GM23338 (cell line): Measurements from ENCODE around the gene TNS4. TPM values are rescaled to one million over a fixed set of nuclear protein-coding genes. Genes with fewer than 3 reads are reported as not detected.

Experiments
- ATAC-seq: fragments of 200-7000 bp; cut with Tn5 transposase; 3 replicates; pipeline ENCODE4 v1.9.1; 2020
- DNase-seq: peaks from one replicate; pipeline ENCODE4 v3.0.0-alpha.2; 2015; ENCODE audit warnings: low spot score
- H2AFZ ChIP-seq: fragments of 200-600 bp; sonication (generic); 2 replicates; pipeline ENCODE4 v1.8.0; 2016; ENCODE audit warnings: antibody characterized with exemption, mild to moderate bottlenecking, moderate library complexity
- H3F3A ChIP-seq: fragments of 200-600 bp; sonication (generic); replicated peaks from 2 replicates; pipeline ENCODE4 v1.8.0; 2017; ENCODE audit warnings: antibody characterized with exemption, mixed run types, low read depth
- H3K27ac ChIP-seq: fragments of 200-600 bp; sonication (generic); 2 replicates; pipeline ENCODE4 v1.6.1; 2016; ENCODE audit warnings: low read depth
- H3K27me3 ChIP-seq: fragments of 200-600 bp; sonication (generic); 2 replicates; pipeline ENCODE4 v1.8.0; 2016; ENCODE audit warnings: mild to moderate bottlenecking, mixed run types, moderate library complexity; ENCODE audit not compliant: insufficient read depth
- H3K36me3 ChIP-seq: fragments of 200-600 bp; sonication (generic); 2 replicates; pipeline ENCODE4 v1.8.0; 2016; ENCODE audit warnings: mild to moderate bottlenecking; ENCODE audit not compliant: insufficient read depth
- H3K4me1 ChIP-seq: fragments of 200-600 bp; sonication (generic); 2 replicates; pipeline ENCODE4 v1.8.0; 2016; ENCODE audit warnings: mild to moderate bottlenecking, moderate library complexity; ENCODE audit not compliant: insufficient read depth
- H3K4me2 ChIP-seq: fragments of 200-600 bp; sonication (generic); 2 replicates; pipeline ENCODE4 v1.7.1; 2017; ENCODE audit warnings: mixed run types
- H3K4me3 ChIP-seq: fragments of 200-600 bp; sonication (generic); 2 replicates; pipeline ENCODE4 v1.6.1; 2016; ENCODE audit warnings: mixed run types
- H3K79me2 ChIP-seq: fragments of 200-600 bp; sonication (generic); replicated peaks from 2 replicates; pipeline ENCODE4 v1.8.0; 2017; ENCODE audit warnings: mild to moderate bottlenecking; ENCODE audit not compliant: insufficient read depth
- H3K9me2 ChIP-seq: fragments of 200-600 bp; sonication (generic); 2 replicates; pipeline ENCODE4 v1.8.0; 2017; ENCODE audit not compliant: insufficient read depth
- H4K20me1 ChIP-seq: fragments of 200-600 bp; sonication (generic); replicated peaks from 2 replicates; pipeline ENCODE4 v1.8.0; 2017; ENCODE audit warnings: mild to moderate bottlenecking; ENCODE audit not compliant: insufficient read depth
- H3K27ac Mint-ChIP-seq: 2 replicates; pipeline ENCODE4 v1.8.0; 2020; ENCODE audit warnings: inconsistent platforms, mild to moderate bottlenecking, moderate library complexity, mixed read lengths
- H3K27me3 Mint-ChIP-seq: 3 replicates; pipeline ENCODE4 v1.8.0; 2022; ENCODE audit warnings: low read depth, mild to moderate bottlenecking, moderate library complexity, mixed read lengths, inconsistent platforms; ENCODE audit not compliant: insufficient read depth, poor library complexity
- H3K36me3 Mint-ChIP-seq: 3 replicates; pipeline ENCODE4 v1.8.0; 2021; ENCODE audit warnings: low read depth, mild to moderate bottlenecking, inconsistent platforms, moderate library complexity, mixed read lengths
- H3K4me1 Mint-ChIP-seq: 3 replicates; pipeline ENCODE4 v1.8.0; 2020; ENCODE audit warnings: mild to moderate bottlenecking, inconsistent platforms, mixed read lengths
- H3K4me3 Mint-ChIP-seq: 3 replicates; pipeline ENCODE4 v1.8.0; 2021; ENCODE audit warnings: moderate library complexity, mild to moderate bottlenecking, inconsistent platforms, mixed read lengths
- H3K9me3 Mint-ChIP-seq: 3 replicates; pipeline ENCODE4 v1.8.0; 2020; ENCODE audit warnings: moderate library complexity, mild to moderate bottlenecking, inconsistent platforms, mixed read lengths
- CREB1 ChIP-seq: fragments of 250-450 bp; sonication (Bioruptor Pico); IDR thresholded peaks from 2 replicates; pipeline ENCODE4 v1.5.0; 2020; ENCODE audit warnings: low read depth, mild to moderate bottlenecking, moderate library complexity
- EZH2 ChIP-seq: fragments of 200-600 bp; sonication (generic); IDR thresholded peaks from one replicate; pipeline ENCODE4 v1.8.0; 2017; ENCODE audit warnings: antibody characterized with exemption, mild to moderate bottlenecking, low read depth; ENCODE audit not compliant: unreplicated experiment
- EZH2phosphoT487 ChIP-seq: fragments of 200-600 bp; sonication (generic); IDR thresholded peaks from one replicate; pipeline ENCODE4 v1.8.1; 2018; ENCODE audit warnings: antibody characterized with exemption; ENCODE audit not compliant: unreplicated experiment
- JUNB ChIP-seq: IDR thresholded peaks from one replicate; pipeline ENCODE4 v1.6.1; 2016; ENCODE audit warnings: antibody characterized with exemption; ENCODE audit not compliant: unreplicated experiment
- NANOG ChIP-seq: IDR thresholded peaks from 2 replicates; pipeline ENCODE4 v1.6.1; 2016; ENCODE audit warnings: antibody characterized with exemption, borderline replicate concordance
- POLR2AphosphoS5 ChIP-seq: IDR thresholded peaks from 2 replicates; pipeline ENCODE4 v1.6.1; 2016; ENCODE audit warnings: antibody characterized with exemption, low read depth
- STAT1 ChIP-seq: IDR thresholded peaks from one replicate; pipeline ENCODE4 v1.6.1; 2016; ENCODE audit warnings: antibody characterized with exemption; ENCODE audit not compliant: unreplicated experiment
- ZNF114 ChIP-seq: fragments of 250-450 bp; sonication (Bioruptor Pico); IDR thresholded peaks from 2 replicates; pipeline ENCODE4 v1.5.0; 2020; ENCODE audit warnings: mild to moderate bottlenecking, moderate library complexity
- ZNF331 ChIP-seq: fragments of 250-450 bp; sonication (Bioruptor Pico); IDR thresholded peaks from 2 replicates; pipeline ENCODE4 v1.5.0; 2020; ENCODE audit warnings: low read depth, mild to moderate bottlenecking, moderate library complexity
- polyA plus RNA-seq: library from polyadenylated mRNA; unstranded; fragments of >200 nt; fragmentation: Nextera tagmentation; extraction: Ambion mirVana; gene quantifications from 2 replicates; pipeline ENCODE4 v1.2.1, GENCODE V29; 2016
- total RNA-seq: library from RNA; depleted of rRNA; stranded (reverse); fragments of >200 nt; shearing (Covaris generic); gene quantifications from 2 replicates; pipeline ENCODE4 v1.2.3, GENCODE V29; 2014
- TF ChIP-seq, protein P1 (sequence below): IDR thresholded peaks from 2 replicates; pipeline ENCODE4 v1.6.1; 2016; ENCODE audit warnings: antibody characterized with exemption
- TF ChIP-seq, protein P2 (sequence below): IDR thresholded peaks from one replicate; pipeline ENCODE4 v1.6.1; 2018; ENCODE audit warnings: antibody characterized with exemption; ENCODE audit not compliant: unreplicated experiment
- TF ChIP-seq, protein P3 (sequence below): fragments of 250-450 bp; sonication (Bioruptor Pico); IDR thresholded peaks from 2 replicates; pipeline ENCODE4 v1.5.0; 2020; ENCODE audit warnings: mild to moderate bottlenecking, moderate library complexity
- TF ChIP-seq, protein P4 (sequence below), 2 experiments: fragments of 200-600 bp in 1 of 2; sonication (generic) in 1 of 2; conservative IDR thresholded peaks; 2 replicates each; pipeline versions ENCODE4 v1.5.1 to v1.6.1; 2016 to 2017; ENCODE audit warnings: antibody characterized with exemption in 2 of 2, low read depth in 2 of 2, mild to moderate bottlenecking in 2 of 2, moderate library complexity in 1 of 2

TNS4 gene
- total and polyA plus RNA-seq, 2 experiments from 2014 or later: 0.31 to 4.9 TPM

DNA sequence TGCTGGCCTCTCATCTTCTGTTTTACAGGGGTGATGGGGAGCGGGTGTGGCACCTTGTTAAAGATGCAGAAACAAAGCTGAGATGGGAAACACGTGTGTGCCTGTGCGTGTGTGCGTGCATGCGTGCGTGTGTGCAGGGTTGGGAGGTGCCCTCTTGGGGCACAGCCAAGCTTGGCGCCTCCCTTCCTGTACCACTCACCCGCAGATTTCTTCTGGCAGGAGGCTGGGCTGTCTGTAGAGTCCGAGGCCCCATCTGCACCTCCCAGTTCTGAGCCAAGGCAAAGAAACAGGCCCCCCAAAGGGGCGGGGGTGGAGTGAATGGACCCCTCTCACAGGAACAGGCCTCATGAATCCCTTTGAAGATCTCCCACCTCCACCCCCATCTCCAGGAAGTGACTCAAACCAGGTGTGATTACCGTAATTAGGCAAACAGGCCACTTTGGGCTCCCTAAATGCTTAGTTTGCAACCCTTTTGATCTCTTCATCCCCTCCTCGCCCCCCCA is 20.9 kb downstream of the TNS4 start:
- no peaks in the 10 kb centered on the region for H3K36me3 ChIP-seq
- peaks cover 3% of the 10 kb centered on the region; the same call in 1 of the 3 replicates for H3K36me3 Mint-ChIP-seq
- peaks cover 5% of the 10 kb centered on the region for H3K9me3 Mint-ChIP-seq
- no peak overlapping the region for H3K4me3 Mint-ChIP-seq
- peak overlapping the region; percentile 56; the same call in 1 of the 2 replicates for H2AFZ ChIP-seq
- no peak overlapping the region for H3K4me3 ChIP-seq
- no peak overlapping the region for H3K4me2 ChIP-seq
- TF ChIP-seq EZH2 (no peak), ZNF114 (no peak), JUNB (no peak), POLR2AphosphoS5 (no peak), EZH2phosphoT487 (no peak), CREB1 (CRISPR knock-in tag) (no peak), ZNF331 (CRISPR knock-in tag) (no peak), NANOG (no peak), STAT1 (no peak)
- TF ChIP-seq, protein P1, sequence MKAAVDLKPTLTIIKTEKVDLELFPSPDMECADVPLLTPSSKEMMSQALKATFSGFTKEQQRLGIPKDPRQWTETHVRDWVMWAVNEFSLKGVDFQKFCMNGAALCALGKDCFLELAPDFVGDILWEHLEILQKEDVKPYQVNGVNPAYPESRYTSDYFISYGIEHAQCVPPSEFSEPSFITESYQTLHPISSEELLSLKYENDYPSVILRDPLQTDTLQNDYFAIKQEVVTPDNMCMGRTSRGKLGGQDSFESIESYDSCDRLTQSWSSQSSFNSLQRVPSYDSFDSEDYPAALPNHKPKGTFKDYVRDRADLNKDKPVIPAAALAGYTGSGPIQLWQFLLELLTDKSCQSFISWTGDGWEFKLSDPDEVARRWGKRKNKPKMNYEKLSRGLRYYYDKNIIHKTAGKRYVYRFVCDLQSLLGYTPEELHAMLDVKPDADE: no peak
- TF ChIP-seq, protein P2, sequence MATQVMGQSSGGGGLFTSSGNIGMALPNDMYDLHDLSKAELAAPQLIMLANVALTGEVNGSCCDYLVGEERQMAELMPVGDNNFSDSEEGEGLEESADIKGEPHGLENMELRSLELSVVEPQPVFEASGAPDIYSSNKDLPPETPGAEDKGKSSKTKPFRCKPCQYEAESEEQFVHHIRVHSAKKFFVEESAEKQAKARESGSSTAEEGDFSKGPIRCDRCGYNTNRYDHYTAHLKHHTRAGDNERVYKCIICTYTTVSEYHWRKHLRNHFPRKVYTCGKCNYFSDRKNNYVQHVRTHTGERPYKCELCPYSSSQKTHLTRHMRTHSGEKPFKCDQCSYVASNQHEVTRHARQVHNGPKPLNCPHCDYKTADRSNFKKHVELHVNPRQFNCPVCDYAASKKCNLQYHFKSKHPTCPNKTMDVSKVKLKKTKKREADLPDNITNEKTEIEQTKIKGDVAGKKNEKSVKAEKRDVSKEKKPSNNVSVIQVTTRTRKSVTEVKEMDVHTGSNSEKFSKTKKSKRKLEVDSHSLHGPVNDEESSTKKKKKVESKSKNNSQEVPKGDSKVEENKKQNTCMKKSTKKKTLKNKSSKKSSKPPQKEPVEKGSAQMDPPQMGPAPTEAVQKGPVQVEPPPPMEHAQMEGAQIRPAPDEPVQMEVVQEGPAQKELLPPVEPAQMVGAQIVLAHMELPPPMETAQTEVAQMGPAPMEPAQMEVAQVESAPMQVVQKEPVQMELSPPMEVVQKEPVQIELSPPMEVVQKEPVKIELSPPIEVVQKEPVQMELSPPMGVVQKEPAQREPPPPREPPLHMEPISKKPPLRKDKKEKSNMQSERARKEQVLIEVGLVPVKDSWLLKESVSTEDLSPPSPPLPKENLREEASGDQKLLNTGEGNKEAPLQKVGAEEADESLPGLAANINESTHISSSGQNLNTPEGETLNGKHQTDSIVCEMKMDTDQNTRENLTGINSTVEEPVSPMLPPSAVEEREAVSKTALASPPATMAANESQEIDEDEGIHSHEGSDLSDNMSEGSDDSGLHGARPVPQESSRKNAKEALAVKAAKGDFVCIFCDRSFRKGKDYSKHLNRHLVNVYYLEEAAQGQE: no peak
- TF ChIP-seq, protein P3, sequence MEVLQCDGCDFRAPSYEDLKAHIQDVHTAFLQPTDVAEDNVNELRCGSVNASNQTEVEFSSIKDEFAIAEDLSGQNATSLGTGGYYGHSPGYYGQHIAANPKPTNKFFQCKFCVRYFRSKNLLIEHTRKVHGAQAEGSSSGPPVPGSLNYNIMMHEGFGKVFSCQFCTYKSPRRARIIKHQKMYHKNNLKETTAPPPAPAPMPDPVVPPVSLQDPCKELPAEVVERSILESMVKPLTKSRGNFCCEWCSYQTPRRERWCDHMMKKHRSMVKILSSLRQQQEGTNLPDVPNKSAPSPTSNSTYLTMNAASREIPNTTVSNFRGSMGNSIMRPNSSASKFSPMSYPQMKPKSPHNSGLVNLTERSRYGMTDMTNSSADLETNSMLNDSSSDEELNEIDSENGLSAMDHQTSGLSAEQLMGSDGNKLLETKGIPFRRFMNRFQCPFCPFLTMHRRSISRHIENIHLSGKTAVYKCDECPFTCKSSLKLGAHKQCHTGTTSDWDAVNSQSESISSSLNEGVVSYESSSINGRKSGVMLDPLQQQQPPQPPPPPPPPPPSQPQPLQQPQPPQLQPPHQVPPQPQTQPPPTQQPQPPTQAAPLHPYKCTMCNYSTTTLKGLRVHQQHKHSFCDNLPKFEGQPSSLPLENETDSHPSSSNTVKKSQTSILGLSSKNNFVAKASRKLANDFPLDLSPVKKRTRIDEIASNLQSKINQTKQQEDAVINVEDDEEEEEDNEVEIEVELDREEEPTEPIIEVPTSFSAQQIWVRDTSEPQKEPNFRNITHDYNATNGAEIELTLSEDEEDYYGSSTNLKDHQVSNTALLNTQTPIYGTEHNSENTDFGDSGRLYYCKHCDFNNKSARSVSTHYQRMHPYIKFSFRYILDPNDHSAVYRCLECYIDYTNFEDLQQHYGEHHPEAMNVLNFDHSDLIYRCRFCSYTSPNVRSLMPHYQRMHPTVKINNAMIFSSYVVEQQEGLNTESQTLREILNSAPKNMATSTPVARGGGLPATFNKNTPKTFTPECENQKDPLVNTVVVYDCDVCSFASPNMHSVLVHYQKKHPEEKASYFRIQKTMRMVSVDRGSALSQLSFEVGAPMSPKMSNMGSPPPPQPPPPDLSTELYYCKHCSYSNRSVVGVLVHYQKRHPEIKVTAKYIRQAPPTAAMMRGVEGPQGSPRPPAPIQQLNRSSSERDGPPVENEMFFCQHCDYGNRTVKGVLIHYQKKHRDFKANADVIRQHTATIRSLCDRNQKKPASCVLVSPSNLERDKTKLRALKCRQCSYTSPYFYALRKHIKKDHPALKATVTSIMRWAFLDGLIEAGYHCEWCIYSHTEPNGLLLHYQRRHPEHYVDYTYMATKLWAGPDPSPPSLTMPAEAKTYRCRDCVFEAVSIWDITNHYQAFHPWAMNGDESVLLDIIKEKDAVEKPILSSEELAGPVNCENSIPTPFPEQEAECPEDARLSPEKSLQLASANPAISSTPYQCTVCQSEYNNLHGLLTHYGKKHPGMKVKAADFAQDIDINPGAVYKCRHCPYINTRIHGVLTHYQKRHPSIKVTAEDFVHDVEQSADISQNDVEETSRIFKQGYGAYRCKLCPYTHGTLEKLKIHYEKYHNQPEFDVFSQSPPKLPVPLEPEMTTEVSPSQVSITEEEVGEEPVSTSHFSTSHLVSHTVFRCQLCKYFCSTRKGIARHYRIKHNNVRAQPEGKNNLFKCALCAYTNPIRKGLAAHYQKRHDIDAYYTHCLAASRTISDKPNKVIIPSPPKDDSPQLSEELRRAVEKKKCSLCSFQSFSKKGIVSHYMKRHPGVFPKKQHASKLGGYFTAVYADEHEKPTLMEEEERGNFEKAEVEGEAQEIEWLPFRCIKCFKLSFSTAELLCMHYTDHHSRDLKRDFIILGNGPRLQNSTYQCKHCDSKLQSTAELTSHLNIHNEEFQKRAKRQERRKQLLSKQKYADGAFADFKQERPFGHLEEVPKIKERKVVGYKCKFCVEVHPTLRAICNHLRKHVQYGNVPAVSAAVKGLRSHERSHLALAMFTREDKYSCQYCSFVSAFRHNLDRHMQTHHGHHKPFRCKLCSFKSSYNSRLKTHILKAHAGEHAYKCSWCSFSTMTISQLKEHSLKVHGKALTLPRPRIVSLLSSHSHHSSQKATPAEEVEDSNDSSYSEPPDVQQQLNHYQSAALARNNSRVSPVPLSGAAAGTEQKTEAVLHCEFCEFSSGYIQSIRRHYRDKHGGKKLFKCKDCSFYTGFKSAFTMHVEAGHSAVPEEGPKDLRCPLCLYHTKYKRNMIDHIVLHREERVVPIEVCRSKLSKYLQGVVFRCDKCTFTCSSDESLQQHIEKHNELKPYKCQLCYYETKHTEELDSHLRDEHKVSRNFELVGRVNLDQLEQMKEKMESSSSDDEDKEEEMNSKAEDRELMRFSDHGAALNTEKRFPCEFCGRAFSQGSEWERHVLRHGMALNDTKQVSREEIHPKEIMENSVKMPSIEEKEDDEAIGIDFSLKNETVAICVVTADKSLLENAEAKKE (CRISPR knock-in tag): no peak
- TF ChIP-seq, protein P4, sequence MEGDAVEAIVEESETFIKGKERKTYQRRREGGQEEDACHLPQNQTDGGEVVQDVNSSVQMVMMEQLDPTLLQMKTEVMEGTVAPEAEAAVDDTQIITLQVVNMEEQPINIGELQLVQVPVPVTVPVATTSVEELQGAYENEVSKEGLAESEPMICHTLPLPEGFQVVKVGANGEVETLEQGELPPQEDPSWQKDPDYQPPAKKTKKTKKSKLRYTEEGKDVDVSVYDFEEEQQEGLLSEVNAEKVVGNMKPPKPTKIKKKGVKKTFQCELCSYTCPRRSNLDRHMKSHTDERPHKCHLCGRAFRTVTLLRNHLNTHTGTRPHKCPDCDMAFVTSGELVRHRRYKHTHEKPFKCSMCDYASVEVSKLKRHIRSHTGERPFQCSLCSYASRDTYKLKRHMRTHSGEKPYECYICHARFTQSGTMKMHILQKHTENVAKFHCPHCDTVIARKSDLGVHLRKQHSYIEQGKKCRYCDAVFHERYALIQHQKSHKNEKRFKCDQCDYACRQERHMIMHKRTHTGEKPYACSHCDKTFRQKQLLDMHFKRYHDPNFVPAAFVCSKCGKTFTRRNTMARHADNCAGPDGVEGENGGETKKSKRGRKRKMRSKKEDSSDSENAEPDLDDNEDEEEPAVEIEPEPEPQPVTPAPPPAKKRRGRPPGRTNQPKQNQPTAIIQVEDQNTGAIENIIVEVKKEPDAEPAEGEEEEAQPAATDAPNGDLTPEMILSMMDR (conservative IDR thresholded peaks at IDR 0.05; ENCODE audit: low read depth in 2 of 2): no peak
- no peak overlapping the region; the same call in 1 of the 2 replicates for H3K27ac Mint-ChIP-seq
- no peak overlapping the region for H3K27ac ChIP-seq
- H3K9me2 ChIP-seq: no peaks in the 10 kb centered on the region
- H3K27me3 Mint-ChIP-seq: peaks cover 13% of the 10 kb centered on the region
- DNase-seq (no peak), ATAC-seq (no peak; the same call in 2 of the 3 replicates)
- H4K20me1 ChIP-seq: no peaks in the 10 kb centered on the region
- H3K4me1 Mint-ChIP-seq: peaks cover 32% of the 10 kb centered on the region
- H3K4me1 ChIP-seq: peaks cover 22% of the 10 kb centered on the region
- H3F3A ChIP-seq: no peaks in the 10 kb centered on the region
- no peaks in the 10 kb centered on the region for H3K79me2 ChIP-seq
- no peaks in the 10 kb centered on the region for H3K27me3 ChIP-seq
